Liver (tissue), 9 donors: Measurements from ENCODE around the gene ZDHHC5. TPM values are rescaled to one million over a fixed set of nuclear protein-coding genes. Genes with fewer than 3 reads are reported as not detected.

Source experiments
- DNase-seq: peaks from one replicate; pipeline ENCODE4 v3.0.0-alpha.2; 2017; ENCODE audit warnings: low spot score
- H3K27ac ChIP-seq, 2 donors: one replicate each; pipeline ENCODE4 v1.7.0; 2013; ENCODE audit warnings: inconsistent platforms in 2 of 2, low read length in 2 of 2, control low read depth in 1 of 2, low read depth in 1 of 2, mild to moderate bottlenecking in 1 of 2
- H3K27me3 ChIP-seq, 4 donors: one replicate each; pipeline versions ENCODE4 v1.6.1 to v1.7.0; 2013; ENCODE audit warnings: low read length in 3 of 4, inconsistent platforms in 1 of 4, mild to moderate bottlenecking in 1 of 4, moderate library complexity in 1 of 4; ENCODE audit not compliant: control insufficient read depth in 4 of 4, insufficient read depth in 4 of 4
- H3K36me3 ChIP-seq, 4 donors: one replicate each; pipeline versions ENCODE4 v1.6.1 to v1.7.0; 2013; ENCODE audit warnings: low read length in 3 of 4, mild to moderate bottlenecking in 3 of 4, low read depth in 1 of 4, moderate library complexity in 1 of 4; ENCODE audit not compliant: control insufficient read depth in 4 of 4, insufficient read depth in 3 of 4
- H3K4me1 ChIP-seq, 4 donors: one replicate each; pipeline versions ENCODE4 v1.6.1 to v1.7.0; 2013; ENCODE audit warnings: low read length in 3 of 4, mild to moderate bottlenecking in 3 of 4, moderate library complexity in 1 of 4; ENCODE audit not compliant: control insufficient read depth in 4 of 4, insufficient read depth in 4 of 4
- H3K4me3 ChIP-seq, 3 donors: one replicate each; pipeline versions ENCODE4 v1.6.1 to v1.7.0; 2013; ENCODE audit warnings: low read length in 3 of 3, control low read depth in 1 of 3, low read depth in 1 of 3, mild to moderate bottlenecking in 1 of 3
- H3K9ac ChIP-seq, 2 donors: one replicate each; pipeline ENCODE4 v1.7.0; 2013; ENCODE audit warnings: low read length in 2 of 2, mild to moderate bottlenecking in 2 of 2, moderate library complexity in 2 of 2, control low read depth in 1 of 2, low read depth in 1 of 2
- H3K9me3 ChIP-seq, 4 donors: one replicate each; pipeline versions ENCODE4 v1.6.1 to v1.7.0; 2013; ENCODE audit warnings: low read length in 3 of 4; ENCODE audit not compliant: control insufficient read depth in 4 of 4
- EGR1 ChIP-seq, 2 donors: IDR thresholded peaks; 2 replicates each; pipeline ENCODE4 v1.6.1; 2016 to 2018; ENCODE audit warnings: antibody characterized with exemption in 2 of 2, low read depth in 2 of 2
- FOXA1 ChIP-seq: IDR thresholded peaks from 2 replicates; pipeline ENCODE4 v1.6.1; 2016; ENCODE audit warnings: antibody characterized with exemption
- FOXA2 ChIP-seq: IDR thresholded peaks from 2 replicates; pipeline ENCODE4 v1.6.1; 2016; ENCODE audit warnings: antibody characterized with exemption
- GABPA ChIP-seq, 2 donors: IDR thresholded peaks in 1 of 2; conservative IDR thresholded peaks in 1 of 2; 2 replicates each; pipeline ENCODE4 v1.6.1; 2016; ENCODE audit warnings: antibody characterized with exemption in 2 of 2, mild to moderate bottlenecking in 1 of 2, moderate library complexity in 1 of 2
- HNF4A ChIP-seq, 2 donors: conservative IDR thresholded peaks; 2 replicates each; pipeline ENCODE4 v1.6.1; 2016; ENCODE audit warnings: antibody characterized with exemption in 2 of 2, mild to moderate bottlenecking in 2 of 2
- HNF4G ChIP-seq: IDR thresholded peaks from 2 replicates; pipeline ENCODE4 v1.6.1; 2016; ENCODE audit warnings: antibody characterized with exemption
- JUND ChIP-seq, 2 donors: IDR thresholded peaks; 2 replicates each; pipeline ENCODE4 v1.6.1; 2016; ENCODE audit warnings: antibody characterized with exemption in 2 of 2
- NR2F2 ChIP-seq: IDR thresholded peaks from 2 replicates; pipeline ENCODE4 v1.6.1; 2016; ENCODE audit warnings: antibody characterized with exemption
- RXRA ChIP-seq, 2 donors: IDR thresholded peaks; 2 replicates each; pipeline ENCODE4 v1.6.1; 2017 to 2018; ENCODE audit warnings: antibody characterized with exemption in 2 of 2, mild to moderate bottlenecking in 1 of 2
- SP1 ChIP-seq: IDR thresholded peaks from 2 replicates; pipeline ENCODE4 v1.6.1; 2018; ENCODE audit warnings: antibody characterized with exemption, mild to moderate bottlenecking
- TAF1 ChIP-seq: conservative IDR thresholded peaks from 2 replicates; pipeline ENCODE4 v1.6.1; 2016; ENCODE audit warnings: antibody characterized with exemption, mild to moderate bottlenecking
- YY1 ChIP-seq: IDR thresholded peaks from 2 replicates; pipeline ENCODE4 v1.6.1; 2016; ENCODE audit warnings: antibody characterized with exemption, mild to moderate bottlenecking
- WGBS: extraction: QIAGEN DNeasy Blood & Tissue Kit; methylation state at CpG from one replicate; pipeline ENCODE4 v1.1.7; 2013; 5-methylcytosine and 5-hydroxymethylcytosine counted together
- polyA plus RNA-seq, 2 donors: library from polyadenylated mRNA; stranded (reverse) in 1 of 2; unstranded in 1 of 2; fragments of 200-250 nt in 1 of 2; fragments of >200 nt in 1 of 2; fragmentation: Nextera tagmentation in 1 of 2; extraction: Ambion mirVana in 1 of 2; gene quantifications; one replicate each; pipeline versions ENCODE4 v1.2.1 to v1.2.3, GENCODE V29; 2013 to 2015
- total RNA-seq, 2 donors: library from RNA; depleted of rRNA; stranded (reverse); fragments of >200 nt; gene quantifications; one replicate each; pipeline ENCODE4 v1.2.3, GENCODE V29; 2014
- TF ChIP-seq, protein P1 (sequence below): IDR thresholded peaks from 2 replicates; pipeline ENCODE4 v1.6.1; 2016; ENCODE audit warnings: antibody characterized with exemption
- TF ChIP-seq, protein P2 (sequence below): fragments of 150-350 bp; IDR thresholded peaks from 2 replicates; pipeline ENCODE4 v1.5.1; 2017; ENCODE audit warnings: improper control_type of control experiment, low read depth, low read length; ENCODE audit not compliant: missing input control
- TF ChIP-seq, protein P3 (sequence below): IDR thresholded peaks from 2 replicates; pipeline ENCODE4 v1.6.1; 2016; ENCODE audit warnings: antibody characterized with exemption, mild to moderate bottlenecking
- TF ChIP-seq, protein P4 (sequence below): IDR thresholded peaks from 2 replicates; pipeline ENCODE4 v1.6.1; 2016; ENCODE audit warnings: antibody characterized with exemption
- TF ChIP-seq, protein P5 (sequence below): IDR thresholded peaks from 2 replicates; pipeline ENCODE4 v1.6.1; 2016; ENCODE audit warnings: antibody characterized with exemption
- donor health status: healthy.
- donor health status: healthy.
- donor health status: healthy.
- donor health status: healthy.
- donor health status: healthy.

Gene ZDHHC5
- total and polyA plus RNA-seq, 4 donors, result 7.2 to 31.4 (median 26.1) TPM

DNA sequence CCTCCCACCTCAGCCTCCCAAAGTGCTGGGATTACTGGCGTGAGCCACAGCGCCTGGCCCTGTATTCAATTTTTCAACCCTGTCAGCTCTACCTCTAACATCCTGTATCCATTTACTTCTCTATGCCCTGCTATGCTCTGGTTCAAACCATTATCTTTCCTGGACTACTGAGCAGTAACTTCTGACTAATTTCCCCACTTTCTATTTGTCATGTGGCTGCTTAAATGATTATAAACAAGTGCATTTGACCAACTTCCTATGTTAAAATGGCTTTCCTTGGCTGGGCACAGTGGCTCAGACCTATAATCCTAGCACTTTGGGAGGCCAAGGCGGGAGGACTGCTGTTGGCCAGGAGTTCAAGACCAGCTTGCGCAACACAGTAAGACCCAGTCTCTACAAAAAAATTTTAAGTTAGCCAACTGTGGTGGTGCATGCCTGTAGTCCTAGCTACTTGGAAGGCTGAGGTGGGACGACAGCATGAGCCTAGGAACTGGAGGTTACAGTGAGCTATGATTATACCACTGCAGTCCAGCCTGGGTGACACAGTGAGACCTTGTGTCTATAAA, 42.0 kb downstream of the ZDHHC5 start:
- 95% methylated on average over 5 of the region's 5 CpGs for WGBS
- H3K4me1 ChIP-seq, result peaks cover 10 to 34% (median 30%) of the 10 kb centered on the region in 4 donors
- no peak for TF ChIP-seq SP1
- TF ChIP-seq, protein P1, sequence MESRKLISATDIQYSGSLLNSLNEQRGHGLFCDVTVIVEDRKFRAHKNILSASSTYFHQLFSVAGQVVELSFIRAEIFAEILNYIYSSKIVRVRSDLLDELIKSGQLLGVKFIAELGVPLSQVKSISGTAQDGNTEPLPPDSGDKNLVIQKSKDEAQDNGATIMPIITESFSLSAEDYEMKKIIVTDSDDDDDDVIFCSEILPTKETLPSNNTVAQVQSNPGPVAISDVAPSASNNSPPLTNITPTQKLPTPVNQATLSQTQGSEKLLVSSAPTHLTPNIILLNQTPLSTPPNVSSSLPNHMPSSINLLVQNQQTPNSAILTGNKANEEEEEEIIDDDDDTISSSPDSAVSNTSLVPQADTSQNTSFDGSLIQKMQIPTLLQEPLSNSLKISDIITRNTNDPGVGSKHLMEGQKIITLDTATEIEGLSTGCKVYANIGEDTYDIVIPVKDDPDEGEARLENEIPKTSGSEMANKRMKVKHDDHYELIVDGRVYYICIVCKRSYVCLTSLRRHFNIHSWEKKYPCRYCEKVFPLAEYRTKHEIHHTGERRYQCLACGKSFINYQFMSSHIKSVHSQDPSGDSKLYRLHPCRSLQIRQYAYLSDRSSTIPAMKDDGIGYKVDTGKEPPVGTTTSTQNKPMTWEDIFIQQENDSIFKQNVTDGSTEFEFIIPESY, result no peak
- no peak for TF ChIP-seq EGR1 (IDR thresholded peaks at IDR 0.05; ENCODE audit: low read depth in 2 of 2)
- TF ChIP-seq TAF1, result no peak
- TF ChIP-seq, protein P2, sequence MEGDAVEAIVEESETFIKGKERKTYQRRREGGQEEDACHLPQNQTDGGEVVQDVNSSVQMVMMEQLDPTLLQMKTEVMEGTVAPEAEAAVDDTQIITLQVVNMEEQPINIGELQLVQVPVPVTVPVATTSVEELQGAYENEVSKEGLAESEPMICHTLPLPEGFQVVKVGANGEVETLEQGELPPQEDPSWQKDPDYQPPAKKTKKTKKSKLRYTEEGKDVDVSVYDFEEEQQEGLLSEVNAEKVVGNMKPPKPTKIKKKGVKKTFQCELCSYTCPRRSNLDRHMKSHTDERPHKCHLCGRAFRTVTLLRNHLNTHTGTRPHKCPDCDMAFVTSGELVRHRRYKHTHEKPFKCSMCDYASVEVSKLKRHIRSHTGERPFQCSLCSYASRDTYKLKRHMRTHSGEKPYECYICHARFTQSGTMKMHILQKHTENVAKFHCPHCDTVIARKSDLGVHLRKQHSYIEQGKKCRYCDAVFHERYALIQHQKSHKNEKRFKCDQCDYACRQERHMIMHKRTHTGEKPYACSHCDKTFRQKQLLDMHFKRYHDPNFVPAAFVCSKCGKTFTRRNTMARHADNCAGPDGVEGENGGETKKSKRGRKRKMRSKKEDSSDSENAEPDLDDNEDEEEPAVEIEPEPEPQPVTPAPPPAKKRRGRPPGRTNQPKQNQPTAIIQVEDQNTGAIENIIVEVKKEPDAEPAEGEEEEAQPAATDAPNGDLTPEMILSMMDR, result no peak
- TF ChIP-seq YY1, result no peak
- TF ChIP-seq NR2F2, result no peak
- no peak for TF ChIP-seq GABPA (IDR thresholded peaks at IDR 0.05 in 1 of 2, conservative IDR thresholded peaks at IDR 0.05 in 1 of 2)
- TF ChIP-seq FOXA1, result no peak
- no peak for TF ChIP-seq JUND (IDR thresholded peaks at IDR 0.05)
- TF ChIP-seq, protein P3, sequence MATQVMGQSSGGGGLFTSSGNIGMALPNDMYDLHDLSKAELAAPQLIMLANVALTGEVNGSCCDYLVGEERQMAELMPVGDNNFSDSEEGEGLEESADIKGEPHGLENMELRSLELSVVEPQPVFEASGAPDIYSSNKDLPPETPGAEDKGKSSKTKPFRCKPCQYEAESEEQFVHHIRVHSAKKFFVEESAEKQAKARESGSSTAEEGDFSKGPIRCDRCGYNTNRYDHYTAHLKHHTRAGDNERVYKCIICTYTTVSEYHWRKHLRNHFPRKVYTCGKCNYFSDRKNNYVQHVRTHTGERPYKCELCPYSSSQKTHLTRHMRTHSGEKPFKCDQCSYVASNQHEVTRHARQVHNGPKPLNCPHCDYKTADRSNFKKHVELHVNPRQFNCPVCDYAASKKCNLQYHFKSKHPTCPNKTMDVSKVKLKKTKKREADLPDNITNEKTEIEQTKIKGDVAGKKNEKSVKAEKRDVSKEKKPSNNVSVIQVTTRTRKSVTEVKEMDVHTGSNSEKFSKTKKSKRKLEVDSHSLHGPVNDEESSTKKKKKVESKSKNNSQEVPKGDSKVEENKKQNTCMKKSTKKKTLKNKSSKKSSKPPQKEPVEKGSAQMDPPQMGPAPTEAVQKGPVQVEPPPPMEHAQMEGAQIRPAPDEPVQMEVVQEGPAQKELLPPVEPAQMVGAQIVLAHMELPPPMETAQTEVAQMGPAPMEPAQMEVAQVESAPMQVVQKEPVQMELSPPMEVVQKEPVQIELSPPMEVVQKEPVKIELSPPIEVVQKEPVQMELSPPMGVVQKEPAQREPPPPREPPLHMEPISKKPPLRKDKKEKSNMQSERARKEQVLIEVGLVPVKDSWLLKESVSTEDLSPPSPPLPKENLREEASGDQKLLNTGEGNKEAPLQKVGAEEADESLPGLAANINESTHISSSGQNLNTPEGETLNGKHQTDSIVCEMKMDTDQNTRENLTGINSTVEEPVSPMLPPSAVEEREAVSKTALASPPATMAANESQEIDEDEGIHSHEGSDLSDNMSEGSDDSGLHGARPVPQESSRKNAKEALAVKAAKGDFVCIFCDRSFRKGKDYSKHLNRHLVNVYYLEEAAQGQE, result no peak
- TF ChIP-seq, protein P4, sequence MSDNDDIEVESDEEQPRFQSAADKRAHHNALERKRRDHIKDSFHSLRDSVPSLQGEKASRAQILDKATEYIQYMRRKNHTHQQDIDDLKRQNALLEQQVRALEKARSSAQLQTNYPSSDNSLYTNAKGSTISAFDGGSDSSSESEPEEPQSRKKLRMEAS, result no peak
- TF ChIP-seq RXRA (IDR thresholded peaks at IDR 0.05), result no peak
- TF ChIP-seq, protein P5, sequence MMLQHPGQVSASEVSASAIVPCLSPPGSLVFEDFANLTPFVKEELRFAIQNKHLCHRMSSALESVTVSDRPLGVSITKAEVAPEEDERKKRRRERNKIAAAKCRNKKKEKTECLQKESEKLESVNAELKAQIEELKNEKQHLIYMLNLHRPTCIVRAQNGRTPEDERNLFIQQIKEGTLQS, result no peak
- TF ChIP-seq HNF4G, result no peak
- no peak for TF ChIP-seq HNF4A (conservative IDR thresholded peaks at IDR 0.05)
- TF ChIP-seq FOXA2, result no peak
- no peak overlapping the region for H3K27ac ChIP-seq
- no peaks in the 10 kb centered on the region for H3K27me3 ChIP-seq
- no peak overlapping the region for H3K4me3 ChIP-seq
- peaks cover 0 to 2% (median under 1%) of the 10 kb centered on the region in 4 donors for H3K36me3 ChIP-seq
- DNase-seq, result no peak
- no peaks in the 10 kb centered on the region for H3K9me3 ChIP-seq
- H3K9ac ChIP-seq, result no peak overlapping the region
